K562 (cell line): ENCODE measurements around the gene BRCA1. TPM values are rescaled to one million over a fixed set of nuclear protein-coding genes. Genes with fewer than 3 reads are reported as not detected.

Experiments
- ATAC-seq: fragments of 200-7000 bp; cut with Tn5 transposase; 3 replicates; pipeline ENCODE4 v1.9.1; 2020; ENCODE audit warnings: moderate library complexity
- BruUV-seq: library from RNA; stranded (reverse); fragments of 400-500 nt; replicated peaks from 2 replicates; lab custom pipeline; 2021; lab: Mats Ljungman, UMichigan
- CTCF ChIA-PET: fragments of 300-600 bp; formaldehyde crosslinking; extraction: SDS; loops from one replicate; lab custom pipeline; 2021; ENCODE audit warnings: low intra/inter-chr PET ratio; lab: Yijun Ruan, JAX
- POLR2A ChIA-PET: fragments of 300-600, 350-650 bp; sonication (Branson Sonifier 250); formaldehyde crosslinking; extraction: SDS; loops from one replicate; lab custom pipeline; 2021; ENCODE audit warnings: antibody characterized with exemption, inconsistent platforms; lab: Yijun Ruan, JAX
- DNase-seq, 4 experiments: peaks; one replicate each; pipeline versions ENCODE4 v3.0.0 to v3.0.0-alpha.2; 2011 to 2018; ENCODE audit warnings: low spot score in 3 of 4, mixed read lengths in 3 of 4; ENCODE audit errors: extremely low read depth in 1 of 4
- FAIRE-seq: peaks from 2 replicates; lab custom pipeline; 2011; peaks lifted over from hg19 to GRCh38; lab: Jason Lieb, UNC
- H2AFZ ChIP-seq: 2 replicates; pipeline ENCODE4 v1.6.0; 2011; ENCODE audit warnings: low read depth, low read length, control low read depth, inconsistent platforms
- H3K27ac ChIP-seq: fragments of 200-600 bp; 3 replicates; pipeline ENCODE4 v1.8.0; 2011; ENCODE audit warnings: low read depth, mild to moderate bottlenecking, control low read depth, inconsistent platforms, low read length, moderate library complexity, mixed read lengths; ENCODE audit errors: extremely low read depth
- H3K27me3 ChIP-seq, 2 experiments: fragments of 300-600 bp in 1 of 2; 2 replicates in 1 of 2; 3 replicates in 1 of 2; pipeline versions ENCODE4 v1.6.0 to v1.8.0; 2011; ENCODE audit warnings: inconsistent platforms in 2 of 2, low read length in 2 of 2, mild to moderate bottlenecking in 1 of 2, mixed read lengths in 1 of 2, moderate library complexity in 1 of 2; ENCODE audit not compliant: control insufficient read depth in 2 of 2, insufficient read depth in 2 of 2
- H3K36me3 ChIP-seq: fragments of 300-600 bp; 3 replicates; pipeline ENCODE4 v1.8.0; 2011; ENCODE audit warnings: mild to moderate bottlenecking, low read length, inconsistent platforms; ENCODE audit not compliant: control insufficient read depth, insufficient read depth
- H3K4me1 ChIP-seq, 2 experiments: fragments of 200-600 bp in 1 of 2; replicated peaks in 1 of 2; 2 replicates in 1 of 2; 3 replicates in 1 of 2; pipeline versions ENCODE4 v1.5.1 to v1.8.0; 2011; ENCODE audit warnings: inconsistent platforms in 2 of 2, low read length in 2 of 2, mild to moderate bottlenecking in 1 of 2, mixed read lengths in 1 of 2, moderate library complexity in 1 of 2; ENCODE audit not compliant: control insufficient read depth in 2 of 2, insufficient read depth in 2 of 2
- H3K4me2 ChIP-seq: 2 replicates; pipeline ENCODE4 v1.6.1; 2011; ENCODE audit warnings: low read length, control low read depth, inconsistent platforms, mixed read lengths; ENCODE audit not compliant: insufficient read depth
- H3K4me3 ChIP-seq: fragments of 200-600 bp; sonication (generic), shearing (Covaris generic); 2 replicates; pipeline ENCODE4 v1.5.1; 2016; ENCODE audit warnings: control low read depth, inconsistent platforms
- H3K79me2 ChIP-seq: fragments of 200-600 bp; 3 replicates; pipeline ENCODE4 v1.8.0; 2011; ENCODE audit warnings: low read length, inconsistent platforms; ENCODE audit not compliant: control insufficient read depth, insufficient read depth
- H3K9ac ChIP-seq, 2 experiments: 2 replicates each; pipeline versions ENCODE4 v1.6.0 to v1.6.1; 2011; ENCODE audit warnings: low read depth in 2 of 2, low read length in 2 of 2, control low read depth in 1 of 2, inconsistent platforms in 1 of 2, mild to moderate bottlenecking in 1 of 2, mixed read lengths in 1 of 2; ENCODE audit not compliant: insufficient read depth in 1 of 2
- H3K9me1 ChIP-seq: one replicate; pipeline ENCODE4 v1.6.0; 2011; ENCODE audit warnings: inconsistent platforms, mild to moderate bottlenecking, low read length, moderate library complexity; ENCODE audit not compliant: control insufficient read depth, insufficient read depth
- H3K9me3 ChIP-seq: replicated peaks from 2 replicates; pipeline ENCODE4 v1.5.1; 2011; ENCODE audit warnings: low read depth, low read length, inconsistent platforms; ENCODE audit not compliant: control insufficient read depth, insufficient read depth
- H4K20me1 ChIP-seq: replicated peaks from 2 replicates; pipeline ENCODE4 v1.6.1; 2011; ENCODE audit warnings: low read length, inconsistent platforms, mixed read lengths; ENCODE audit not compliant: control insufficient read depth, insufficient read depth
- DPF2 ChIP-seq: fragments of 450-650 bp; IDR thresholded peaks from 2 replicates; pipeline ENCODE4 v1.6.1; 2016
- ELF4 ChIP-seq: fragments of 450-650 bp; formaldehyde crosslinking; IDR thresholded peaks from 2 replicates; pipeline ENCODE4 v1.4.0; 2022; ENCODE audit warnings: missing genetic modification characterization
- FOXJ3 ChIP-seq: sonication (generic); formaldehyde crosslinking; IDR thresholded peaks from 2 replicates; pipeline ENCODE4 v1.4.0; 2020; ENCODE audit warnings: mild to moderate bottlenecking, missing genetic modification reagents
- MTA2 ChIP-seq: fragments of 450-650 bp; IDR thresholded peaks from 2 replicates; pipeline ENCODE4 v1.6.1; 2016; ENCODE audit warnings: low read depth
- SLC30A9 ChIP-seq: fragments of 250-450 bp; sonication (Bioruptor Pico); IDR thresholded peaks from 2 replicates; pipeline ENCODE4 v1.8.0; 2022; ENCODE audit warnings: mild to moderate bottlenecking, moderate library complexity
- WHSC1 ChIP-seq: IDR thresholded peaks from one replicate; pipeline ENCODE4 v1.6.1; 2012; ENCODE audit warnings: low read length, control low read depth, inconsistent platforms
- YY1 ChIP-seq, 3 experiments: IDR thresholded peaks; 2 replicates each; pipeline ENCODE4 v1.6.1; 2011; ENCODE audit warnings: low read length in 2 of 3, mild to moderate bottlenecking in 2 of 3, moderate library complexity in 2 of 3, borderline replicate concordance in 1 of 3, control low read depth in 1 of 3, low read depth in 1 of 3; ENCODE audit not compliant: insufficient read depth in 3 of 3, insufficient replicate concordance in 2 of 3, control insufficient read depth in 1 of 3, insufficient read length in 1 of 3; ENCODE audit errors: extremely low read depth in 1 of 3
- ZBTB17 ChIP-seq: fragments of 450-650 bp; formaldehyde crosslinking; IDR thresholded peaks from 2 replicates; pipeline ENCODE4 v1.4.0; 2020; ENCODE audit warnings: mild to moderate bottlenecking
- ZNF384 ChIP-seq: IDR thresholded peaks from 2 replicates; pipeline ENCODE4 v1.6.1; 2012; ENCODE audit warnings: low read depth, low read length, improper control_type of control experiment
- ZNF639 ChIP-seq, 2 experiments: fragments of 200-800 bp in 1 of 2; sonication (Bioruptor generic) in 1 of 2; sonication (generic) in 1 of 2; formaldehyde crosslinking in 1 of 2; IDR thresholded peaks in 1 of 2; conservative IDR thresholded peaks in 1 of 2; 2 replicates each; pipeline versions ENCODE4 v1.5.0 to v1.6.1; 2016 to 2020; ENCODE audit warnings: missing compliant biosample characterization in 1 of 2, missing genetic modification characterization in 1 of 2, missing genetic modification reagents in 1 of 2
- ZNF77 ChIP-seq: fragments of 250-450 bp; sonication (Bioruptor Pico); IDR thresholded peaks from 2 replicates; pipeline ENCODE4 v1.5.0; 2020
- ZSCAN32 ChIP-seq: fragments of 450-650 bp; formaldehyde crosslinking; IDR thresholded peaks from 2 replicates; pipeline ENCODE4 v1.4.0; 2020; ENCODE audit warnings: mild to moderate bottlenecking, moderate library complexity
- WGBS: fragments of 100-300 bp; shearing (Covaris generic); methylation state at CpG from one replicate; pipeline ENCODE4 v1.1.6; 2016; ENCODE audit warnings: low coverage, mixed read lengths; ENCODE audit not compliant: insufficient coverage; ENCODE audit errors: missing lambda C conversion rate; 5-methylcytosine and 5-hydroxymethylcytosine counted together
- in situ Hi-C: fragments of 300-500 bp; cut with MboI; formaldehyde crosslinking; loops from 4 replicates; pipeline ENCODE4 v1.15.0; 2018; ENCODE audit warnings: inconsistent platforms, mixed read lengths
- intact Hi-C: fragments of 100-400 bp; cut with micrococcal nuclease; formaldehyde crosslinking; loops from 2 replicates; pipeline ENCODE4 v1.14.2; 2022
- polyA plus RNA-seq, 8 experiments: library from polyadenylated mRNA; depleted of rRNA in 4 of 8; stranded (reverse) in 5 of 8; unstranded in 3 of 8; fragments of >200 nt; fragmentation: Nextera tagmentation in 2 of 8; fragmentation: Illumina TruSeq in 1 of 8; extraction: Ambion mirVana in 2 of 8; extraction: Trizol in 1 of 8; gene quantifications; 2 replicates each; pipeline versions ENCODE4 v1.2.1 to v1.2.3, GENCODE V29; 2011 to 2014; ENCODE audit warnings: inconsistent platforms in 1 of 8, missing spikeins in 1 of 8
- total RNA-seq, 7 experiments: library from RNA; depleted of rRNA in 6 of 7; stranded (reverse); fragments of >200 nt in 6 of 7; fragmentation: Illumina TruSeq in 2 of 7; extraction: Trizol in 2 of 7; gene quantifications; 2 replicates each; pipeline versions ENCODE4 v1.2.1 to v1.2.3, GENCODE V29; 2011 to 2021; ENCODE audit warnings: low replicate concordance in 1 of 7
- TF ChIP-seq, protein P1 (sequence below): sonication (generic); formaldehyde crosslinking; IDR thresholded peaks from 2 replicates; pipeline ENCODE4 v1.8.1; 2023; ENCODE audit warnings: mild to moderate bottlenecking, missing genetic modification reagents
- TF ChIP-seq, protein P2 (sequence below): fragments of 250-450 bp; sonication (Bioruptor Pico); IDR thresholded peaks from 2 replicates; pipeline ENCODE4 v1.6.1; 2021; ENCODE audit warnings: mild to moderate bottlenecking
- TF ChIP-seq, protein P3 (sequence below): IDR thresholded peaks from 2 replicates; pipeline ENCODE4 v1.6.1; 2016; ENCODE audit warnings: missing genetic modification characterization, missing compliant biosample characterization

The BRCA1 gene
- total and polyA plus RNA-seq, 9 of the 15 experiments (the other 6 are each of a cell fraction or from before 2014, with no cell fraction given) = 25.9 to 95.3 (median 62.3) TPM

DNA sequence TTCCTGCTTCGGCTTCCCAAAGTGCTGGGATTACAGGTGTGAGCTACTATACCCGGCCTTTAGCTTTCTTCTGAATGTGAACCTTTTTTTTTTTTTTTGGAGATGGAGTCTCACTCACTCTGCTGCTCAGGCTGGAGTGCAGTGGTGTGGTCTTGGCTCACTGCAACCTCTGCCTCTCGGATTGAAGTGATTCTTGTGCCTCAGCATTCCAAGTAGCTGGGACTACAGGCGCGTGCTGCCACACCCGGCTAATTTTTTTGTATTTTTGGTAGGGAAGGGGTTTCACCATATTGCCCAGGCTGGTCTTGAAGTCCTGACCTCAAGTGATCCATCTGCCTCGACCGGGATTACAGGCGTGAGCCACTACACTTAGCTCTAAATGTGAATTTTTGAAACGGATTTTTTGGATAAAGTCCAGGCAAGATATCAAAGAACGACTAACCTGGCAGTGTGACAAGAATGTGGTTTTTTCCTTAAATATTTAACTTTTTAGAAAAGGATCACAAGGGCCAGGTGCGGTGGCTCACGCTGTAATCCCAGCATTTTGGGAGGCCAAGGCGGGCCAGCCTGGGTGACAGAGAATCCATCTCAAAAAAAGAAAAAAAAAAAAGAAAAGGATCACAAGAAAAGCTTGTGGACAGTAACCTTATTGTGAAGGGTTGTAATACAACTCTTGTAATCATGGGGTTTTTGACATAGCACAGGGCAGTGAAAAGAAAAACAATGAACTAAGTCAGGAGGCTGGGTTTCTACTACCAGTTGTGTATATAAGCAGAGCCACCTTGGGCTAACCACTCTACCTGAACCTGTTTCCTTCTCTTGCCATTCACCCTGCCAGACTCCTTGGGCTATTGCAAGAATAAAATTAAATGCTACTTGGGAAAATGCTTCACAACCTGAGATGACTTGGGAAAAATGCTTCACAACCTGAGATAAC lies 6.2 kb downstream of the BRCA1 start:
- FAIRE-seq (no peak), DNase-seq (no peak), ATAC-seq (no peak)
- WGBS = 84% methylated on average over 14 of the region's 14 CpGs
- Histone ChIP-seq H3K27ac (no peak overlapping the region), H4K20me1 (no peaks in the 10 kb centered on the region), H3K4me3 (no peak overlapping the region), H2AFZ (no peak overlapping the region), H3K27me3 (no peaks in the 10 kb centered on the region), H3K36me3 (peaks cover 59% of the 10 kb centered on the region; the same call in 2 of the 3 replicates), H3K79me2 (peaks cover 6% of the 10 kb centered on the region), H3K9me3 (no peaks in the 10 kb centered on the region), H3K4me1 (no peaks in the 10 kb centered on the region; a peak in 1 of 5 replicates), H3K9ac (no peak overlapping the region), H3K9me1 (no peaks in the 10 kb centered on the region), H3K4me2 (no peak overlapping the region)
- in situ Hi-C loops (no loop called here), intact Hi-C loops (no loop called here)
- no TSS peak for BruUV-seq
- ChIA-PET CTCF (no interaction called here), POLR2A (interaction anchor here (1.1 kb wide), 2 partner anchors 197 kb away, joined by 3 read pairs; no protein-coding TSS in a partner anchor)
- no peak for TF ChIP-seq ZNF639 (CRISPR knock-in tag; conservative IDR thresholded peaks at IDR 0.05 in 1 of 2, IDR thresholded peaks at IDR 0.05 in 1 of 2)
- TF ChIP-seq YY1 (IDR thresholded peaks at IDR 0.05; ENCODE audit: borderline replicate concordance in 1 of 3, control insufficient read depth in 1 of 3, extremely low read depth in 1 of 3, insufficient read depth in 3 of 3, insufficient read length in 1 of 3, insufficient replicate concordance in 2 of 3, low read depth in 1 of 3, low read length in 2 of 3) = no peak
- TF ChIP-seq, protein P1, sequence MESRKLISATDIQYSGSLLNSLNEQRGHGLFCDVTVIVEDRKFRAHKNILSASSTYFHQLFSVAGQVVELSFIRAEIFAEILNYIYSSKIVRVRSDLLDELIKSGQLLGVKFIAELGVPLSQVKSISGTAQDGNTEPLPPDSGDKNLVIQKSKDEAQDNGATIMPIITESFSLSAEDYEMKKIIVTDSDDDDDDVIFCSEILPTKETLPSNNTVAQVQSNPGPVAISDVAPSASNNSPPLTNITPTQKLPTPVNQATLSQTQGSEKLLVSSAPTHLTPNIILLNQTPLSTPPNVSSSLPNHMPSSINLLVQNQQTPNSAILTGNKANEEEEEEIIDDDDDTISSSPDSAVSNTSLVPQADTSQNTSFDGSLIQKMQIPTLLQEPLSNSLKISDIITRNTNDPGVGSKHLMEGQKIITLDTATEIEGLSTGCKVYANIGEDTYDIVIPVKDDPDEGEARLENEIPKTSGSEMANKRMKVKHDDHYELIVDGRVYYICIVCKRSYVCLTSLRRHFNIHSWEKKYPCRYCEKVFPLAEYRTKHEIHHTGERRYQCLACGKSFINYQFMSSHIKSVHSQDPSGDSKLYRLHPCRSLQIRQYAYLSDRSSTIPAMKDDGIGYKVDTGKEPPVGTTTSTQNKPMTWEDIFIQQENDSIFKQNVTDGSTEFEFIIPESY = no peak
- TF ChIP-seq, protein P2, sequence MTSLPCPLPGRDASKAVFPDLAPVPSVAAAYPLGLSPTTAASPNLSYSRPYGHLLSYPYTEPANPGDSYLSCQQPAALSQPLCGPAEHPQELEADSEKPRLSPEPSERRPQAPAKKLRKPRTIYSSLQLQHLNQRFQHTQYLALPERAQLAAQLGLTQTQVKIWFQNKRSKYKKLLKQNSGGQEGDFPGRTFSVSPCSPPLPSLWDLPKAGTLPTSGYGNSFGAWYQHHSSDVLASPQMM = no peak
- no peak for TF ChIP-seq DPF2
- no peak for TF ChIP-seq WHSC1
- TF ChIP-seq ZNF384 = no peak
- TF ChIP-seq MTA2 = no peak
- no peak for TF ChIP-seq ZNF77 (CRISPR knock-in tag)
- TF ChIP-seq ELF4 (CRISPR knock-in tag) = no peak
- no peak for TF ChIP-seq FOXJ3 (CRISPR knock-in tag)
- no peak for TF ChIP-seq ZBTB17 (CRISPR knock-in tag)
- no peak for TF ChIP-seq SLC30A9 (CRISPR knock-in tag)
- TF ChIP-seq, protein P3, sequence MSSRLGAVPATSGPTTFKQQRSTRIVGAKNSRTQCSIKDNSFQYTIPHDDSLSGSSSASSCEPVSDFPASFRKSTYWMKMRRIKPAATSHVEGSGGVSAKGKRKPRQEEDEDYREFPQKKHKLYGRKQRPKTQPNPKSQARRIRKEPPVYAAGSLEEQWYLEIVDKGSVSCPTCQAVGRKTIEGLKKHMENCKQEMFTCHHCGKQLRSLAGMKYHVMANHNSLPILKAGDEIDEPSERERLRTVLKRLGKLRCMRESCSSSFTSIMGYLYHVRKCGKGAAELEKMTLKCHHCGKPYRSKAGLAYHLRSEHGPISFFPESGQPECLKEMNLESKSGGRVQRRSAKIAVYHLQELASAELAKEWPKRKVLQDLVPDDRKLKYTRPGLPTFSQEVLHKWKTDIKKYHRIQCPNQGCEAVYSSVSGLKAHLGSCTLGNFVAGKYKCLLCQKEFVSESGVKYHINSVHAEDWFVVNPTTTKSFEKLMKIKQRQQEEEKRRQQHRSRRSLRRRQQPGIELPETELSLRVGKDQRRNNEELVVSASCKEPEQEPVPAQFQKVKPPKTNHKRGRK (tag) = no peak
- no peak for TF ChIP-seq ZSCAN32
- TF ChIP-seq, all 486 proteins: peak for 0
